ENCODE measurements around the gene TADA2B. TPM values are rescaled to one million over a fixed set of nuclear protein-coding genes. Genes with fewer than 3 reads are reported as not detected.

The TADA2B gene
- polyA plus RNA-seq, 3 donors = 2.0 to 10.2 (median 2.6) TPM

DNA sequence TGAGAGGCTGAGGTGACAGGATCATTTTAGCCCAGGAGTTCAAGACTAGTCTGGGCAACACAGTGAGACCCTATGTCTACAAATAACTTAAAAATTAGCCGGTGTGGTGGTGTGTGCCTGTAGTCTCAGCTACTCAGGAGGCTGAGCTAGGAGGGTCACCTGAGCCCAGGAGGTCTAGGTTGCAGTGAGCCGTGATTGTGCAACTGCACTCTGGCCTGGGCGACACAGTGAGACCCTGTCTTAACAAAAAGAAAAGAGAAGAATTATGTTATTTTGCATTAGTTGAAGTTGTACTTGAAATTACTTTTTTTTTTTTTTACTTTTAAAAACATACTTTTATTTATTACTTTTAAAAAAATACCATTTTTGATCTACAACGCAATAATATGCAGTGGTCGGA, 21.8 kb upstream of the TADA2B start:
- H3K4me2 ChIP-seq (replicated peaks; ENCODE audit: extremely low read depth, low read length, poor library complexity, severe bottlenecking) = no peak overlapping the region

DNA sequence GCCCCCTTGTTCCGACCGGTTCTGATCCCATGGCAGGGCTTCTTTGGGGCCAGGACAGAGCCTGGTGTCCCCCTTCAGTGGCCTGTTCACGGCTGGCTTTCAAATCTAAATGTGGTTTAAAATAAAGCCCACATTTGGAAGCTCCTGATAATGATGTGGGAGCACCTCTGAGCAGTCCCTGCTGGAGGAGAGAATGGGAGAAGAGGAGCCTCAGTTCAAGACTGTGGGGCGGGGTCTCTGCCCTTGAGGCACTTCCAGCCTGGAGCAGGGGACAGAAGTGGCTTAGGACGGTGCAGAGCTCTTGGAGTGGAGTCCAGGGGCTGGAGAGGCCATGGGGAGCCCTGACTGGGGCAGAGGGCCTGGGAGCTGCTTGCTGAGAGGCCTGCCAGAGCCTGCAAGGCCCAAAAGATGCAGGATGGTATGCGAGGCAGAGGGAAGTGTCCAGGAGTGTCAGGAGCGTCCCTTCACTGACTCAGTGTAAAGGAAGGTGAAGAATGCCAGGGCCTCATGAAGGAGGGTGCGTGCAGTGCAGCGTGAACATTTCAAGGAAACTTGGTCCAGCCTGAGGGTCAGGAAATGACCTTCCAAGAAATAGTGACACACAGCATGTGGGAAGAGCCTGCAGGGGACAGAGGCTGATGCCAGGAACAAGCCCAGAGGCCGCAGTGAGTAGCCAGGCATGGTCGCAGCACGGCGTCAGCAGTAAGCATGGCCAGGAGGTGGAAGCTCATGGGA, 21.1 kb upstream of the TADA2B start:
- no peak for DNase-seq
- H2AFZ ChIP-seq (ENCODE audit: insufficient read depth, low read depth, low read length, poor library complexity, severe bottlenecking) = no peak overlapping the region
- no peaks in the 10 kb centered on the region for H3K27me3 ChIP-seq (ENCODE audit: control insufficient read depth in 2 of 2, insufficient read depth in 2 of 2, low read length in 2 of 2)
- H3K27ac ChIP-seq (ENCODE audit: low read depth in 1 of 2, low read length in 2 of 2) = no peak overlapping the region
- no peak overlapping the region for H3K4me3 ChIP-seq (replicated peaks in 1 of 3; ENCODE audit: low read depth in 2 of 3, low read length in 3 of 3)
- no peaks in the 10 kb centered on the region for H3K9me3 ChIP-seq (replicated peaks in 1 of 2; ENCODE audit: control insufficient read depth in 1 of 2, insufficient read depth in 1 of 2, low read length in 2 of 2)
- Mint-ChIP-seq H3K9me3 (no peaks in the 10 kb centered on the region), H3K27me3 (ENCODE audit: low read depth in 3 of 3) (peaks cover 0 to 1% (median 0%) of the 10 kb centered on the region in 3 donors), H3K36me3 (peaks cover 76 to 92% of the 10 kb centered on the region in 2 donors), H3K27ac (peak overlapping the region in 4 of 7 donors; percentile 12 to 65 (median 35)), H3K4me1 (no peaks in the 10 kb centered on the region), H3K4me3 (no peak overlapping the region)
- H3K36me3 ChIP-seq (replicated peaks in 1 of 2; ENCODE audit: control insufficient read depth in 1 of 2, insufficient read depth in 2 of 2, low read length in 2 of 2) = peaks cover 77 to 96% of the 10 kb centered on the region in 2 donors
- WGBS (ENCODE audit: insufficient coverage) = 94% methylated on average over 12 of the region's 13 CpGs
- H3K4me2 ChIP-seq (replicated peaks; ENCODE audit: extremely low read depth, low read length, poor library complexity, severe bottlenecking) = no peak overlapping the region
- no peaks in the 10 kb centered on the region for H3K79me2 ChIP-seq (ENCODE audit: insufficient read depth, low read length)
- peaks cover 79% of the 10 kb centered on the region for H4K20me1 ChIP-seq (ENCODE audit: insufficient read depth, low read length)
- intact Hi-C loops (cut with micrococcal nuclease) = no loop called here
- no peak overlapping the region for H3K9ac ChIP-seq (ENCODE audit: insufficient read depth, low read length, poor library complexity, severe bottlenecking)
- TF ChIP-seq, protein P1, sequence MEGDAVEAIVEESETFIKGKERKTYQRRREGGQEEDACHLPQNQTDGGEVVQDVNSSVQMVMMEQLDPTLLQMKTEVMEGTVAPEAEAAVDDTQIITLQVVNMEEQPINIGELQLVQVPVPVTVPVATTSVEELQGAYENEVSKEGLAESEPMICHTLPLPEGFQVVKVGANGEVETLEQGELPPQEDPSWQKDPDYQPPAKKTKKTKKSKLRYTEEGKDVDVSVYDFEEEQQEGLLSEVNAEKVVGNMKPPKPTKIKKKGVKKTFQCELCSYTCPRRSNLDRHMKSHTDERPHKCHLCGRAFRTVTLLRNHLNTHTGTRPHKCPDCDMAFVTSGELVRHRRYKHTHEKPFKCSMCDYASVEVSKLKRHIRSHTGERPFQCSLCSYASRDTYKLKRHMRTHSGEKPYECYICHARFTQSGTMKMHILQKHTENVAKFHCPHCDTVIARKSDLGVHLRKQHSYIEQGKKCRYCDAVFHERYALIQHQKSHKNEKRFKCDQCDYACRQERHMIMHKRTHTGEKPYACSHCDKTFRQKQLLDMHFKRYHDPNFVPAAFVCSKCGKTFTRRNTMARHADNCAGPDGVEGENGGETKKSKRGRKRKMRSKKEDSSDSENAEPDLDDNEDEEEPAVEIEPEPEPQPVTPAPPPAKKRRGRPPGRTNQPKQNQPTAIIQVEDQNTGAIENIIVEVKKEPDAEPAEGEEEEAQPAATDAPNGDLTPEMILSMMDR (IDR thresholded peaks at IDR 0.05) = no peak
- no peaks in the 10 kb centered on the region for H3K4me1 ChIP-seq (ENCODE audit: control insufficient read depth in 1 of 2, insufficient read depth in 2 of 2, low read length in 2 of 2)

More for the DNA sequence above, 21.8 kb upstream of the TADA2B start:
- 55% methylated on average over 2 of the region's 5 CpGs for WGBS (ENCODE audit: insufficient coverage)
- H3K4me3 ChIP-seq (replicated peaks in 1 of 3; ENCODE audit: low read depth in 2 of 3, low read length in 3 of 3) = no peak overlapping the region
- H3K27me3 ChIP-seq (ENCODE audit: control insufficient read depth in 2 of 2, insufficient read depth in 2 of 2, low read length in 2 of 2) = no peaks in the 10 kb centered on the region
- Mint-ChIP-seq H3K4me3 (no peak overlapping the region), H3K27ac (no peak overlapping the region), H3K36me3 (peaks cover 75 to 92% of the 10 kb centered on the region in 2 donors), H3K9me3 (no peaks in the 10 kb centered on the region), H3K4me1 (no peaks in the 10 kb centered on the region), H3K27me3 (ENCODE audit: low read depth in 3 of 3) (peaks cover 0 to 1% (median 0%) of the 10 kb centered on the region in 3 donors)
- TF ChIP-seq, protein P1 (IDR thresholded peaks at IDR 0.05) = no peak
- intact Hi-C loops (cut with micrococcal nuclease) = no loop called here
- H2AFZ ChIP-seq (ENCODE audit: insufficient read depth, low read depth, low read length, poor library complexity, severe bottlenecking) = no peak overlapping the region
- H4K20me1 ChIP-seq (ENCODE audit: insufficient read depth, low read length) = peaks cover 86% of the 10 kb centered on the region
- no peaks in the 10 kb centered on the region for H3K79me2 ChIP-seq (ENCODE audit: insufficient read depth, low read length)
- no peak overlapping the region for H3K9ac ChIP-seq (ENCODE audit: insufficient read depth, low read length, poor library complexity, severe bottlenecking)
- no peaks in the 10 kb centered on the region for H3K9me3 ChIP-seq (replicated peaks in 1 of 2; ENCODE audit: control insufficient read depth in 1 of 2, insufficient read depth in 1 of 2, low read length in 2 of 2)
- no peak overlapping the region for H3K27ac ChIP-seq (ENCODE audit: low read depth in 1 of 2, low read length in 2 of 2)
- DNase-seq = no peak
- peaks cover 78 to 96% of the 10 kb centered on the region in 2 donors for H3K36me3 ChIP-seq (replicated peaks in 1 of 2; ENCODE audit: control insufficient read depth in 1 of 2, insufficient read depth in 2 of 2, low read length in 2 of 2)
- no peaks in the 10 kb centered on the region for H3K4me1 ChIP-seq (ENCODE audit: control insufficient read depth in 1 of 2, insufficient read depth in 2 of 2, low read length in 2 of 2)
